NCI-H524 treated with DMSO at 0.1 percent for 48 hours (cell line): Measurements from ENCODE around the gene MAP2K7.

Experiments used
- DNase-seq: peaks from one replicate; lab custom pipeline; 2025; lab: John Stamatoyannopoulos, UW

MAP2K7 gene

GRCh38 chr19:7867092-7867844 lies 36.4 kb upstream of the MAP2K7 start:
- DNase-seq: no peak

GRCh38 chr19:7868326-7868670 lies 35.4 kb upstream of the MAP2K7 start:
- no peak for DNase-seq

GRCh38 chr19:7868671-7869452 lies 34.8 kb upstream of the MAP2K7 start:
- DNase-seq: no peak

- DNase-seq: no peak
Observed at GRCh38 chr19:7869453-7869909, 34.2 kb upstream of the MAP2K7 start.

- no peak for DNase-seq
Observed at GRCh38 chr19:7869910-7870511, 33.7 kb upstream of the MAP2K7 start.

GRCh38 chr19:7870571-7871436 lies 32.9 kb upstream of the MAP2K7 start:
- no peak for DNase-seq

- no peak for DNase-seq
Observed at GRCh38 chr19:7871437-7872305, 32.0 kb upstream of the MAP2K7 start.

GRCh38 chr19:7872306-7873204 lies 31.1 kb upstream of the MAP2K7 start:
- no peak for DNase-seq

- DNase-seq: no peak
Observed at GRCh38 chr19:7873304-7874075, 30.2 kb upstream of the MAP2K7 start.

GRCh38 chr19:7874076-7874896 lies 29.4 kb upstream of the MAP2K7 start, which contains the start of gene PRR36:
TSS of gene PRR36 (minus strand) at chr19:7874390. CDS start at chr19:7873689, 701 bp downstream.
- peak; percentile 31 for DNase-seq

GRCh38 chr19:7874897-7875273 lies 28.8 kb upstream of the MAP2K7 start:
- no peak for DNase-seq

- no peak for DNase-seq
Observed at GRCh38 chr19:7877249-7877836, 26.3 kb upstream of the MAP2K7 start.

- DNase-seq: peak; percentile 49
Observed at GRCh38 chr19:7879111-7879807, 24.4 kb upstream of the MAP2K7 start.

- DNase-seq: peak; percentile 48
Observed at GRCh38 chr19:7879836-7880235, 23.8 kb upstream of the MAP2K7 start.

GRCh38 chr19:7881910-7882309 lies 21.8 kb upstream of the MAP2K7 start:
- DNase-seq: no peak

- DNase-seq: no peak
Observed at GRCh38 chr19:7883105-7883504, 20.6 kb upstream of the MAP2K7 start.
